SK-N-SH treated with all-trans-retinoic acid at 6 μM for 48 hours (cell line): ENCODE data around the gene STIP1.

Experiments
- ARNTL ChIP-seq: fragments of 450-650 bp; formaldehyde crosslinking; IDR thresholded peaks from 2 replicates; pipeline ENCODE4 v1.5.0; 2020; ENCODE audit warnings: low read depth, mild to moderate bottlenecking, moderate library complexity, borderline replicate concordance
- CREB5 ChIP-seq: fragments of 250-450 bp; sonication (Bioruptor Pico); IDR thresholded peaks from 2 replicates; pipeline ENCODE4 v1.5.1; 2020; ENCODE audit warnings: low read depth, mild to moderate bottlenecking, moderate library complexity
- CSDC2 ChIP-seq: fragments of 250-450 bp; sonication (Bioruptor Pico); IDR thresholded peaks from 2 replicates; pipeline ENCODE4 v1.5.0; 2020; ENCODE audit warnings: mild to moderate bottlenecking, moderate library complexity
- ISL1 ChIP-seq: fragments of 250-450 bp; sonication (Bioruptor Pico); IDR thresholded peaks from 2 replicates; pipeline ENCODE4 v2.1.2; 2022; ENCODE audit warnings: mild to moderate bottlenecking, moderate library complexity
- OSR1 ChIP-seq: fragments of 250-450 bp; sonication (Bioruptor Pico); IDR thresholded peaks from 2 replicates; pipeline ENCODE4 v1.8.0; 2022; ENCODE audit warnings: moderate library complexity, mild to moderate bottlenecking, inconsistent platforms
- RARB ChIP-seq: fragments of 250-450 bp; sonication (Bioruptor Pico); IDR thresholded peaks from 2 replicates; pipeline ENCODE4 v1.8.0; 2021; ENCODE audit warnings: mild to moderate bottlenecking, moderate library complexity
- SNAI2 ChIP-seq: fragments of 250-450 bp; sonication (Bioruptor Pico); IDR thresholded peaks from 2 replicates; pipeline ENCODE4 v1.5.0; 2020; ENCODE audit warnings: mild to moderate bottlenecking, moderate library complexity
- TOX ChIP-seq: fragments of 250-450 bp; sonication (Bioruptor Pico); IDR thresholded peaks from 2 replicates; pipeline ENCODE4 v1.8.0; 2021; ENCODE audit warnings: mild to moderate bottlenecking, moderate library complexity, borderline replicate concordance
- ZC3H10 ChIP-seq: fragments of 250-450 bp; sonication (Bioruptor Pico); IDR thresholded peaks from 2 replicates; pipeline ENCODE4 v1.5.1; 2021; ENCODE audit warnings: mild to moderate bottlenecking, moderate library complexity
- ZFP3 ChIP-seq: fragments of 250-450 bp; sonication (Bioruptor Pico); IDR thresholded peaks from 2 replicates; pipeline ENCODE4 v1.5.0; 2020; ENCODE audit warnings: mild to moderate bottlenecking, moderate library complexity
- ZFP30 ChIP-seq: fragments of 450-650 bp; formaldehyde crosslinking; IDR thresholded peaks from 2 replicates; pipeline ENCODE4 v1.5.0; 2022; ENCODE audit warnings: mild to moderate bottlenecking, moderate library complexity
- ZNF8 ChIP-seq: fragments of 450-650 bp; formaldehyde crosslinking; IDR thresholded peaks from 2 replicates; pipeline ENCODE4 v1.5.0; 2020; ENCODE audit warnings: mild to moderate bottlenecking, moderate library complexity
- TF ChIP-seq, protein P1 (sequence below): fragments of 250-450 bp; sonication (Bioruptor Pico); IDR thresholded peaks from 2 replicates; pipeline ENCODE4 v1.8.0; 2021; ENCODE audit warnings: low read depth, mild to moderate bottlenecking, moderate library complexity, borderline replicate concordance
- TF ChIP-seq, protein P2 (sequence below): fragments of 250-450 bp; sonication (Bioruptor Pico); IDR thresholded peaks from 2 replicates; pipeline ENCODE4 v1.8.0; 2020; ENCODE audit warnings: mild to moderate bottlenecking, moderate library complexity, borderline replicate concordance

GRCh38 chr11:64161037-64161436 lies 24.9 kb upstream of the STIP1 start:
- no peak for TF ChIP-seq ZFP3 (CRISPR knock-in tag)
- no peak for TF ChIP-seq CSDC2 (CRISPR knock-in tag)
- TF ChIP-seq, protein P1, sequence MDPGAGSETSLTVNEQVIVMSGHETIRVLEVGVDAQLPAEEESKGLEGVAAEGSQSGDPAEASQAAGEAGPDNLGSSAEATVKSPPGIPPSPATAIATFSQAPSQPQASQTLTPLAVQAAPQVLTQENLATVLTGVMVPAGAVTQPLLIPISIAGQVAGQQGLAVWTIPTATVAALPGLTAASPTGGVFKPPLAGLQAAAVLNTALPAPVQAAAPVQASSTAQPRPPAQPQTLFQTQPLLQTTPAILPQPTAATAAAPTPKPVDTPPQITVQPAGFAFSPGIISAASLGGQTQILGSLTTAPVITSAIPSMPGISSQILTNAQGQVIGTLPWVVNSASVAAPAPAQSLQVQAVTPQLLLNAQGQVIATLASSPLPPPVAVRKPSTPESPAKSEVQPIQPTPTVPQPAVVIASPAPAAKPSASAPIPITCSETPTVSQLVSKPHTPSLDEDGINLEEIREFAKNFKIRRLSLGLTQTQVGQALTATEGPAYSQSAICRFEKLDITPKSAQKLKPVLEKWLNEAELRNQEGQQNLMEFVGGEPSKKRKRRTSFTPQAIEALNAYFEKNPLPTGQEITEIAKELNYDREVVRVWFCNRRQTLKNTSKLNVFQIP, result no peak
- TF ChIP-seq CREB5 (CRISPR knock-in tag), result no peak
- no peak for TF ChIP-seq RARB (CRISPR knock-in tag)
- TF ChIP-seq SNAI2, result no peak
- TF ChIP-seq TOX, result no peak
- no peak for TF ChIP-seq ISL1 (CRISPR knock-in tag)
- TF ChIP-seq ZFP30 (CRISPR knock-in tag), result no peak
- TF ChIP-seq ARNTL, result no peak
- TF ChIP-seq, protein P2, sequence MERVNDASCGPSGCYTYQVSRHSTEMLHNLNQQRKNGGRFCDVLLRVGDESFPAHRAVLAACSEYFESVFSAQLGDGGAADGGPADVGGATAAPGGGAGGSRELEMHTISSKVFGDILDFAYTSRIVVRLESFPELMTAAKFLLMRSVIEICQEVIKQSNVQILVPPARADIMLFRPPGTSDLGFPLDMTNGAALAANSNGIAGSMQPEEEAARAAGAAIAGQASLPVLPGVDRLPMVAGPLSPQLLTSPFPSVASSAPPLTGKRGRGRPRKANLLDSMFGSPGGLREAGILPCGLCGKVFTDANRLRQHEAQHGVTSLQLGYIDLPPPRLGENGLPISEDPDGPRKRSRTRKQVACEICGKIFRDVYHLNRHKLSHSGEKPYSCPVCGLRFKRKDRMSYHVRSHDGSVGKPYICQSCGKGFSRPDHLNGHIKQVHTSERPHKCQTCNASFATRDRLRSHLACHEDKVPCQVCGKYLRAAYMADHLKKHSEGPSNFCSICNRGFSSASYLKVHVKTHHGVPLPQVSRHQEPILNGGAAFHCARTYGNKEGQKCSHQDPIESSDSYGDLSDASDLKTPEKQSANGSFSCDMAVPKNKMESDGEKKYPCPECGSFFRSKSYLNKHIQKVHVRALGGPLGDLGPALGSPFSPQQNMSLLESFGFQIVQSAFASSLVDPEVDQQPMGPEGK (CRISPR knock-in tag), result no peak
- TF ChIP-seq ZC3H10, result no peak
- 0 out of 2 replicates have a peak, but pooled peaks have one; percentile 14 for TF ChIP-seq ZNF8 (CRISPR knock-in tag)
- no peak for TF ChIP-seq OSR1 (CRISPR knock-in tag)
